ENCODE data around the gene CASTOR1. TPM values are rescaled to one million over a fixed set of nuclear protein-coding genes. Genes with fewer than 3 reads are reported as not detected.

Gene CASTOR1
- total RNA-seq, 1 donor from 2014 or later, result 55.9 TPM

DNA sequence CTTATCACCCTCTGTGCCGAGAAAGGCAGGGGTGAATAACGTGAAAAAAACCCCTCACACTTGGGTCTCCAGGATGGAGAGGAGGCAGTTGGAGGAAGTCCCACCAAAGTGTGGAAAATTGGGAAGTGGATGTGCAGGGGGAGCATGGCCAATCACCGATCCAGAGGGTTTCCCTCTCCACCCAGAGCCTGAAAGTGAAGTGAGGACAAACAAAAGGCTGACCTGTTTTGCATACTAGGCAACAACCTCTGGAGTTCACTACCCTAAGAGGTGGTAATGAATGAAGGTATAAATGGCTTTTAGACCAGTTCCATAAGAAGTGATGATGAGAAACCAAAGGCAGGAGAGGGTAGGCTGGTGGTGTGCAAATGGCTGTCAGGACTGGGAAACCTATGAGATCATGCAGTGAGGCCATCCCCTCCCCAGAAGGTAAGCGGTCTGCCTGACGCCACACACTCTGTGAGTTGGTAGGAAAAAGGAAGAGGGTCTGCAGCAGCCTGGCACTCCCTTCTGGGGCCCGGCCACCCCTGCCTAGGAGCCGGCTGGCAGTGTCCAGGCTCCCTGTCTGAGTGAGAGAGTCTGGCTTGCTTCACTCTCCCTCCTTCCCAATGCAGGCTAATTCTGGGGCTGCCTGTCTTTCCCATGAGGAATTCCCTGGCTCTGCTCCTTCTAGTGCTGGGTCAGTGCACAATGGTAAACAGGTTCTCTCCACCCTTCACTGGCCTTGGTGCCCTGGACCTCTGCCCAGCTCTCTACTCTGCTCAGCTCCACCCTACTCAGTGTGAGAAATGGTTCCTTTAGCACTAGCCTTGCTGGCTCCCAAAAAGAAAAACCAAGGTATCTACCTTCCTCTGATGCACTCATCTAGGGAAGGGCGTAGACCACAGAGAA, 21.8 kb upstream of the CASTOR1 start:
- TF ChIP-seq, protein P1, sequence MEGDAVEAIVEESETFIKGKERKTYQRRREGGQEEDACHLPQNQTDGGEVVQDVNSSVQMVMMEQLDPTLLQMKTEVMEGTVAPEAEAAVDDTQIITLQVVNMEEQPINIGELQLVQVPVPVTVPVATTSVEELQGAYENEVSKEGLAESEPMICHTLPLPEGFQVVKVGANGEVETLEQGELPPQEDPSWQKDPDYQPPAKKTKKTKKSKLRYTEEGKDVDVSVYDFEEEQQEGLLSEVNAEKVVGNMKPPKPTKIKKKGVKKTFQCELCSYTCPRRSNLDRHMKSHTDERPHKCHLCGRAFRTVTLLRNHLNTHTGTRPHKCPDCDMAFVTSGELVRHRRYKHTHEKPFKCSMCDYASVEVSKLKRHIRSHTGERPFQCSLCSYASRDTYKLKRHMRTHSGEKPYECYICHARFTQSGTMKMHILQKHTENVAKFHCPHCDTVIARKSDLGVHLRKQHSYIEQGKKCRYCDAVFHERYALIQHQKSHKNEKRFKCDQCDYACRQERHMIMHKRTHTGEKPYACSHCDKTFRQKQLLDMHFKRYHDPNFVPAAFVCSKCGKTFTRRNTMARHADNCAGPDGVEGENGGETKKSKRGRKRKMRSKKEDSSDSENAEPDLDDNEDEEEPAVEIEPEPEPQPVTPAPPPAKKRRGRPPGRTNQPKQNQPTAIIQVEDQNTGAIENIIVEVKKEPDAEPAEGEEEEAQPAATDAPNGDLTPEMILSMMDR (IDR thresholded peaks at IDR 0.05), result no peak
- peaks cover 0 to 5% of the 10 kb centered on the region in 2 donors for H3K36me3 ChIP-seq
- intact Hi-C loops (cut with DNase I), result loop anchor here (2.0 to 5.0 kb wide), 3 partner anchors 14 to 111 kb away; no protein-coding TSS in a partner anchor
- peaks cover 22 to 73% of the 10 kb centered on the region in 2 donors for H3K4me1 ChIP-seq
- peak overlapping the region; percentile 75 to 87 for H3K27ac ChIP-seq
- H3K27me3 ChIP-seq, result no peaks in the 10 kb centered on the region
- peak in 1 of 2 donors; percentile 88 for DNase-seq (ENCODE audit: low spot score in 2 of 2)
- H3K4me3 ChIP-seq, result peak overlapping the region; percentile 2 to 48
- H3K9me3 ChIP-seq, result no peaks in the 10 kb centered on the region

DNA sequence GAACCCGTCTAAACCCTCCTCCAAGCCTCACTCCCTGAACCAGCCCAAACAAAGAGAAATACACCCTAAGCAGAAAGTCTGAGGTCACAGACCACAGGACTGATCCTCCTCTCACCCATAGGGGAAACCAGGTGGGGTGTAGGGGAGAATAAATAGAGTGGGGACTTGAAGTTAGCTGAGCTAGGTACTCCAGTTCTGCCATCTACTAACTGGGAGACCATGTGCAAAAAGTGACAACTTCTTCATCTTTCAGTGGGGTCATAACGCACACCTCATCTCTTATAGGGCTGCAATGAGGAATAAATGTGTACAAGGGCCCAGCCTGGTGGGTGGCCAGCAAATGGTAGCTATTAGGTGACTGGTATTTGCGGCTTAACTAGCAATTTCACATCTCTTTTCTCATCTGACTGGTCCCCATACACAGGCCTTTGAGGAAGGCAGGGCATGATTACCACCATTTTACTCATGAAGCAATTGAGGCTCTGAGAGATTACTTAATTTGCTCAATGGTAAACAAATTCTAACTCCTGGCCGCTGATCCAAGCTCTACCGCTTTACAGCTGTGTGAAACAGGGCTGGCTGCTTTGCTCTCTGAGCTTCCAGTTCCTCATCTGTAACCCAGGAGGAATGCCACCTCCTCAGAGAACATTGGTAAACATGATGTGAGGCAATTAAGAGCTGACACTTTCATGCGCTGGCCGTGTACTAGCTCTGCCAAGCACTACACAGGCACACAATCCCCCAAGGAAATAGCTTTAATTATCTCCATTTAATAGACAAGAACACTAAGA, 20.8 kb upstream of the CASTOR1 start:
- Histone ChIP-seq H3K4me1 (peaks cover 29 to 78% of the 10 kb centered on the region in 2 donors), H3K27me3 (no peaks in the 10 kb centered on the region), H3K36me3 (peaks cover 0 to 5% of the 10 kb centered on the region in 2 donors), H3K27ac (peak overlapping the region; percentile 75 to 87), H3K4me3 (peak overlapping the region in 1 of 2 donors; percentile 48), H3K9me3 (no peaks in the 10 kb centered on the region)
- intact Hi-C loops (cut with DNase I), result loop anchor here (2.0 to 10.0 kb wide), 4 partner anchors 15 to 975 kb away; no protein-coding TSS in a partner anchor
- TF ChIP-seq, protein P1 (IDR thresholded peaks at IDR 0.05), result no peak
- no peak for DNase-seq (ENCODE audit: low spot score in 2 of 2)

DNA sequence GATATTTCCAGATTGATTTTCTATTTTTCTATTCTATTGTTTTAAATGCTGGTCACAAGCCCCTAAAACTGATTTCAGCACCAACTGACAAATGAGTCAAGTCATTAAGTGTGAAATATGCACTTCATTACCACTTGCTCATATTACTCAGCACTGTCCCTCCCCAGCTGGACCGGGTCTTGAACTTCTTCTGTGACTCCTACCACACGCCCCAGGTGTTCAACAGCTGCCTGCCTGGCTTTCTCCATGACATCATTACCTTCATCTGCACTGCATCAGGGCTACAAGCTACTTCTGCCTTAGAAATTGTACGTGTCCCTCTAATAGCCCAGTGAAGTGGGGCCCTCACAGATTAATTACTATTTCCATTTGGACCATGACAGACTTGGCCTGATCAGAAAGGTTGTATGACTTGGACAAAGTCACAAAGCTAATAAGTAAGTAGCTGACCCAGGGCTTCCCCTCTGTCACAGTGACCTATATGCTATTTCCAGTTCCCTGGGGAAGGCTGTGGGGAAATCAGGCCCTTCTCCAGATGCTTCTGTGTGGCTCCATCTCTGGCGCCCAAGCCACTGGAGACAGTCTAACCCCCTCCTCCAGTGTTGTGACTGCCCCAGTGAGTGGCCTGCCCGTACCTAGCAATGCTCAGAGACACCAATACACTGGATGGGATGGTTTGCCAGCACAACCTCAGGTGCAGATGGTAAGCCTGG, 19.4 kb upstream of the CASTOR1 start:
- TF ChIP-seq, protein P1 (IDR thresholded peaks at IDR 0.05), result no peak
- no peaks in the 10 kb centered on the region for H3K9me3 ChIP-seq
- H3K4me3 ChIP-seq, result no peak overlapping the region
- intact Hi-C loops (cut with DNase I), result loop anchor here (10.0 kb wide), 1 partner anchor 976 kb away; no protein-coding TSS in a partner anchor
- DNase-seq (ENCODE audit: low spot score in 2 of 2), result no peak
- peaks cover 0 to under 1% of the 10 kb centered on the region in 2 donors for H3K36me3 ChIP-seq
- peaks cover 42 to 88% of the 10 kb centered on the region in 2 donors for H3K4me1 ChIP-seq
- no peaks in the 10 kb centered on the region for H3K27me3 ChIP-seq
- peak overlapping the region; percentile 75 to 87 for H3K27ac ChIP-seq

DNA sequence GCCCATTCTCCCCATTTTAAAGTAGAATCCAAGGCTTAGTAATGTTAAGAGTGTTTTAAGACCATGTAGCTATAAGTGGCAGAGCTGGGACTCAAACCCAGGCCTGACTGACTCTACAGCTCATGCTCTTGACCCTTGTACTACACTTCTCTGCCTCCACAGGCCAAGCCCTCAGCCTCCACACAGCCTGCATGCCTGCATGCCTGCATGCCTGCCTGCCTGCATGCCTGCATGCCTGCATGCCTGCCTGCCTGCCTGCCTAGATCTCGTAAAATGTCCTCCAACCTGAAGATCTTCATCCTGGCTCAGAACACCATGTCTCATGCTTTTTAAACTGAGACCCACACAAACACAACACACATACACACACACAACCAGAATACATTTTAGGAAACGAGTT, 18.8 kb upstream of the CASTOR1 start:
- H3K27me3 ChIP-seq, result no peaks in the 10 kb centered on the region
- no peak for DNase-seq (ENCODE audit: low spot score in 2 of 2)
- TF ChIP-seq, protein P1 (IDR thresholded peaks at IDR 0.05), result no peak

DNA sequence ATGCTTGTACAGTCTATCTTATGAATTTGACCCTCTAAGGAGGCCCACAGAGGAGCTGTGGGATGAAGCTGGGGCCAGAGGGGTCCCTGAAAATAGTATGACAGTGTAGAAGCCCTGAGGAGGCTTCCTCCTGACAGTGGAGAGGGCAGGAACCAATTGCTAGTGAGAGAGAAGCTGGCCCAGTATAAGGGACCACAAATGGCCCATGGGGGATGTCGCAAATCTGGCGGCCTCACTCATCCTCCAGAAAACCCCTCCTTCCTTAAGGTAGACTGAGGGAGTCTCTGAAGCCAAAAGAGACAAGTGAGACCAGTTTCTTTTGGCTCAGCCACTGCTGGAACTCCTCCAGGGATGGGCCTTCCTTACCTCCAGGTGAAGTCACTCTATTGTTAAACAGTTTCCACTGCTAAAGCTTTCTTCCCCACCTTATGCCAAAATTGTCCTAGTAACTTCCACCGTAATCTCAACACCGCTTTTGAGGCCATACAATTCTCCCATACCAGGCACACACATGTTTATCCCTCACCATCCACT, 17.8 kb upstream of the CASTOR1 start:
- intact Hi-C loops (cut with DNase I), result loop anchor here (10.0 kb wide), 1 partner anchor 978 kb away; no protein-coding TSS in a partner anchor
- Histone ChIP-seq H3K36me3 (peaks cover 12 to 16% of the 10 kb centered on the region in 2 donors), H3K27me3 (no peaks in the 10 kb centered on the region), H3K27ac (peak overlapping the region; percentile 86), H3K4me3 (no peak overlapping the region), H3K9me3 (no peaks in the 10 kb centered on the region), H3K4me1 (peaks cover 52 to 95% of the 10 kb centered on the region in 2 donors)
- TF ChIP-seq, protein P1 (IDR thresholded peaks at IDR 0.05), result no peak
- DNase-seq (ENCODE audit: low spot score in 2 of 2), result no peak

More for the DNA sequence above, 18.8 kb upstream of the CASTOR1 start:
- Histone ChIP-seq H3K9me3 (no peaks in the 10 kb centered on the region), H3K4me3 (no peak overlapping the region), H3K27ac (no peak overlapping the region), H3K36me3 (peaks cover 4 to 6% of the 10 kb centered on the region in 2 donors), H3K4me1 (peaks cover 48 to 93% of the 10 kb centered on the region in 2 donors)
- intact Hi-C loops (cut with DNase I), result loop anchor here (10.0 kb wide), 1 partner anchor 977 kb away; no protein-coding TSS in a partner anchor
